HepG2 (cell line): Measurements from ENCODE around the gene DDX28. TPM values are rescaled to one million over a fixed set of nuclear protein-coding genes. Genes with fewer than 3 reads are reported as not detected.

ENCODE experiments used
- CEBPB ChIP-seq: IDR thresholded peaks from 2 replicates; pipeline ENCODE4 v1.6.1; 2011; ENCODE audit warnings: low read depth, low read length, improper control_type of control experiment, borderline replicate concordance
- MYNN ChIP-seq: sonication (generic); formaldehyde crosslinking; IDR thresholded peaks from 2 replicates; pipeline ENCODE4 v1.4.0; 2020; ENCODE audit warnings: mild to moderate bottlenecking, low read depth, missing genetic modification reagents
- POLR2A ChIP-seq, 2 experiments: IDR thresholded peaks; 2 replicates each; pipeline ENCODE4 v1.6.1; 2011; ENCODE audit warnings: low read depth in 2 of 2, low read length in 2 of 2, mild to moderate bottlenecking in 1 of 2, moderate library complexity in 1 of 2; ENCODE audit not compliant: insufficient read depth in 1 of 2
- PRDM15 ChIP-seq: sonication (generic); formaldehyde crosslinking; IDR thresholded peaks from 2 replicates; pipeline ENCODE4 v1.4.0; 2020; ENCODE audit warnings: missing genetic modification reagents
- RBM22 ChIP-seq: fragments of 200-400 bp; formaldehyde crosslinking; optimal IDR thresholded peaks from 2 replicates; pipeline ENCODE3; 2017; ENCODE audit warnings: mild to moderate bottlenecking, low read length, moderate library complexity
- SALL2 ChIP-seq: sonication (generic); formaldehyde crosslinking; IDR thresholded peaks from 2 replicates; pipeline ENCODE4 v1.8.1; 2023; ENCODE audit warnings: mild to moderate bottlenecking, missing genetic modification reagents, inconsistent platforms
- TAF15 ChIP-seq: fragments of 200-400 bp; formaldehyde crosslinking; IDR thresholded peaks from one replicate; pipeline ENCODE4 v1.6.1; 2018; ENCODE audit warnings: mild to moderate bottlenecking, low read depth, low read length; ENCODE audit not compliant: poor library complexity, severe bottlenecking
- ZBTB3 ChIP-seq: sonication (generic); formaldehyde crosslinking; IDR thresholded peaks from 2 replicates; pipeline ENCODE4 v1.4.0; 2020; ENCODE audit warnings: low read depth, mild to moderate bottlenecking, moderate library complexity, missing genetic modification reagents, borderline replicate concordance
- ZFP91 ChIP-seq: sonication (generic); formaldehyde crosslinking; IDR thresholded peaks from 2 replicates; pipeline ENCODE4 v1.9.0; 2022; ENCODE audit warnings: missing genetic modification reagents, mild to moderate bottlenecking, borderline replicate concordance
- ZNF224 ChIP-seq: sonication (generic); formaldehyde crosslinking; IDR thresholded peaks from 2 replicates; pipeline ENCODE4 v1.5.0; 2020; ENCODE audit warnings: mild to moderate bottlenecking, missing genetic modification reagents
- ZNF431 ChIP-seq: sonication (generic); formaldehyde crosslinking; IDR thresholded peaks from 2 replicates; pipeline ENCODE4 v1.9.0; 2022; ENCODE audit warnings: missing genetic modification reagents, low read depth, mild to moderate bottlenecking, borderline replicate concordance
- ZNF550 ChIP-seq: sonication (generic); formaldehyde crosslinking; IDR thresholded peaks from 2 replicates; pipeline ENCODE4 v1.4.0; 2020; ENCODE audit warnings: mild to moderate bottlenecking, missing genetic modification reagents, borderline replicate concordance
- ZNF788 ChIP-seq: sonication (generic); formaldehyde crosslinking; IDR thresholded peaks from 2 replicates; pipeline ENCODE4 v1.5.0; 2020; ENCODE audit warnings: mild to moderate bottlenecking, missing genetic modification reagents, borderline replicate concordance
- ZNF790 ChIP-seq: sonication (generic); formaldehyde crosslinking; IDR thresholded peaks from 2 replicates; pipeline ENCODE4 v1.8.0; 2022; ENCODE audit warnings: missing genetic modification reagents, mild to moderate bottlenecking, borderline replicate concordance
- polyA plus RNA-seq, 8 experiments: library from polyadenylated mRNA; depleted of rRNA in 3 of 8; stranded (reverse) in 7 of 8; unstranded in 1 of 8; fragments of >200 nt; fragmentation: Illumina TruSeq in 4 of 8; extraction: Trizol in 4 of 8; gene quantifications; 2 replicates each; pipeline versions ENCODE4 v1.2.1 to v1.2.3, GENCODE V29; 2011 to 2016; ENCODE audit warnings: low read depth in 4 of 8, missing spikeins in 1 of 8, mixed read lengths in 1 of 8; ENCODE audit not compliant: insufficient read depth in 1 of 8
- total RNA-seq, 5 experiments: library from RNA; depleted of rRNA; stranded (reverse); fragments of >200 nt; fragmentation: Illumina TruSeq; extraction: Trizol; gene quantifications; 2 replicates each; pipeline ENCODE4 v1.2.3, GENCODE V29; 2016; ENCODE audit warnings: low read depth in 1 of 5
- TF ChIP-seq, protein P1 (sequence below): sonication (generic); formaldehyde crosslinking; IDR thresholded peaks from 2 replicates; pipeline ENCODE4 v1.8.0; 2022; ENCODE audit warnings: mild to moderate bottlenecking, missing genetic modification reagents, borderline replicate concordance
- TF ChIP-seq, protein P2 (sequence below): sonication (generic); formaldehyde crosslinking; conservative IDR thresholded peaks from 2 replicates; pipeline ENCODE4 v1.4.0; 2020; ENCODE audit warnings: missing genetic modification reagents
- TF ChIP-seq, protein P3 (sequence below): sonication (generic); formaldehyde crosslinking; IDR thresholded peaks from 2 replicates; pipeline ENCODE4 v1.4.0; 2020; ENCODE audit warnings: mild to moderate bottlenecking, missing genetic modification reagents
- TF ChIP-seq, protein P4 (sequence below): sonication (generic); formaldehyde crosslinking; IDR thresholded peaks from 2 replicates; pipeline ENCODE4 v1.5.0; 2020; ENCODE audit warnings: missing genetic modification reagents

Gene DDX28
- total and polyA plus RNA-seq, 2 of the 13 experiments (the other 11 are each of a cell fraction or from before 2014, with no cell fraction given), result 14.1 to 16.4 TPM

- TF ChIP-seq, protein P1, sequence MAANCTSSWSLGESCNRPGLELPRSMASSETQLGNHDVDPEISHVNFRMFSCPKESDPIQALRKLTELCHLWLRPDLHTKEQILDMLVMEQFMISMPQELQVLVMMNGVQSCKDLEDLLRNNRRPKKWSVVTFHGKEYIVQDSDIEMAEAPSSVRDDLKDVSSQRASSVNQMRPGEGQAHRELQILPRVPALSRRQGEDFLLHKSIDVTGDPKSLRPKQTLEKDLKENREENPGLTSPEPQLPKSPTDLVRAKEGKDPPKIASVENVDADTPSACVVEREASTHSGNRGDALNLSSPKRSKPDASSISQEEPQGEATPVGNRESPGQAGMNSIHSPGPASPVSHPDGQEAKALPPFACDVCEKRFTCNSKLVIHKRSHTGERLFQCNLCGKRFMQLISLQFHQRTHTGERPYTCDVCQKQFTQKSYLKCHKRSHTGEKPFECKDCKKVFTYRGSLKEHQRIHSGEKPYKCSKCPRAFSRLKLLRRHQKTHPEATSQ (CRISPR knock-in tag), result peak; percentile 98
- TF ChIP-seq TAF15 (peak; percentile 62), RBM22 (peak; percentile 28), ZNF431 (CRISPR knock-in tag) (peak; percentile 85), ZNF790 (CRISPR knock-in tag) (peak; percentile 90; the same call in 1 of the 2 replicates), POLR2A (IDR thresholded peaks at IDR 0.05; ENCODE audit: insufficient read depth in 1 of 2, low read depth in 2 of 2, low read length in 2 of 2) (peak; percentile 88 to 92), ZFP91 (CRISPR knock-in tag) (peak; percentile 98), ZNF224 (no peak; the same call in 1 of the 2 replicates), PRDM15 (peak; percentile 61; the same call in 1 of the 2 replicates), ZNF788 (CRISPR knock-in tag) (peak; percentile 95), ZNF550 (CRISPR knock-in tag) (peak; percentile 98), ZBTB3 (peak; percentile 90), CEBPB (no peak), MYNN (CRISPR knock-in tag) (no peak; the same call in 1 of the 2 replicates), SALL2 (peak; percentile 91)
- TF ChIP-seq, protein P2, sequence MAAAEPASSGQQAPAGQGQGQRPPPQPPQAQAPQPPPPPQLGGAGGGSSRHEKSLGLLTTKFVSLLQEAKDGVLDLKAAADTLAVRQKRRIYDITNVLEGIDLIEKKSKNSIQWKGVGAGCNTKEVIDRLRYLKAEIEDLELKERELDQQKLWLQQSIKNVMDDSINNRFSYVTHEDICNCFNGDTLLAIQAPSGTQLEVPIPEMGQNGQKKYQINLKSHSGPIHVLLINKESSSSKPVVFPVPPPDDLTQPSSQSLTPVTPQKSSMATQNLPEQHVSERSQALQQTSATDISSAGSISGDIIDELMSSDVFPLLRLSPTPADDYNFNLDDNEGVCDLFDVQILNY (CRISPR knock-in tag), result peak; percentile 75; the same call in 1 of the 2 replicates
- TF ChIP-seq, protein P3, sequence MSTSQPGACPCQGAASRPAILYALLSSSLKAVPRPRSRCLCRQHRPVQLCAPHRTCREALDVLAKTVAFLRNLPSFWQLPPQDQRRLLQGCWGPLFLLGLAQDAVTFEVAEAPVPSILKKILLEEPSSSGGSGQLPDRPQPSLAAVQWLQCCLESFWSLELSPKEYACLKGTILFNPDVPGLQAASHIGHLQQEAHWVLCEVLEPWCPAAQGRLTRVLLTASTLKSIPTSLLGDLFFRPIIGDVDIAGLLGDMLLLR (CRISPR knock-in tag), result peak; percentile 98
- TF ChIP-seq, protein P4, sequence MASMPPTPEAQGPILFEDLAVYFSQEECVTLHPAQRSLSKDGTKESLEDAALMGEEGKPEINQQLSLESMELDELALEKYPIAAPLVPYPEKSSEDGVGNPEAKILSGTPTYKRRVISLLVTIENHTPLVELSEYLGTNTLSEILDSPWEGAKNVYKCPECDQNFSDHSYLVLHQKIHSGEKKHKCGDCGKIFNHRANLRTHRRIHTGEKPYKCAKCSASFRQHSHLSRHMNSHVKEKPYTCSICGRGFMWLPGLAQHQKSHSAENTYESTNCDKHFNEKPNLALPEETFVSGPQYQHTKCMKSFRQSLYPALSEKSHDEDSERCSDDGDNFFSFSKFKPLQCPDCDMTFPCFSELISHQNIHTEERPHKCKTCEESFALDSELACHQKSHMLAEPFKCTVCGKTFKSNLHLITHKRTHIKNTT (CRISPR knock-in tag), result no peak; the same call in 1 of the 2 replicates
Measured at GRCh38 chr16:68022728-68023537, at the start of gene DDX28, which contains the start of gene DUS2 (continued).
